Vagina (tissue), 2 donors: ENCODE measurements around the gene AMPD1. TPM values are rescaled to one million over a fixed set of nuclear protein-coding genes. Genes with fewer than 3 reads are reported as not detected.

Experiments used
- DNase-seq, 2 donors: peaks; one replicate each; pipeline ENCODE4 v3.0.0-alpha.2; 2017; ENCODE audit errors: extremely low spot score in 2 of 2
- H3K27ac ChIP-seq: fragments of 200-600 bp; sonication (generic); one replicate; pipeline ENCODE4 v1.5.1; 2019
- H3K27me3 ChIP-seq: fragments of 200-600 bp; sonication (generic); one replicate; pipeline ENCODE4 v1.5.1; 2019
- H3K36me3 ChIP-seq, 2 donors: fragments of 200-600 bp; sonication (generic); one replicate each; pipeline ENCODE4 v1.5.1; 2017 to 2019
- H3K4me1 ChIP-seq: fragments of 200-600 bp; sonication (generic); one replicate; pipeline ENCODE4 v1.5.1; 2019
- H3K4me3 ChIP-seq, 2 donors: fragments of 200-600 bp; sonication (generic); 1 replicate in 1 of 2; 2 replicates in 1 of 2; pipeline ENCODE4 v1.5.1; 2016 to 2019
- H3K9me3 ChIP-seq: fragments of 200-600 bp; sonication (generic); one replicate; pipeline ENCODE4 v1.5.1; 2019
- POLR2A ChIP-seq, 2 donors: fragments of 450-650 bp; IDR thresholded peaks; one replicate each; pipeline ENCODE4 v1.6.1; 2017; ENCODE audit warnings: antibody characterized with exemption in 2 of 2, mild to moderate bottlenecking in 2 of 2, moderate library complexity in 2 of 2
- POLR2AphosphoS5 ChIP-seq, 2 donors: sonication (generic); formaldehyde crosslinking; IDR thresholded peaks; one replicate each; pipeline ENCODE4 v1.9.0; 2017; ENCODE audit warnings: antibody characterized with exemption in 2 of 2, mild to moderate bottlenecking in 2 of 2, low read depth in 1 of 2; ENCODE audit not compliant: insufficient read depth in 1 of 2
- intact Hi-C: fragments of 100-400 bp; cut with DNase I; formaldehyde crosslinking; loops from one replicate; pipeline ENCODE4 v1.15.1; 2023
- small RNA-seq: library from RNA; depleted of rRNA; stranded (forward); fragments of <200 nt; gene quantifications from one replicate; pipeline ENCODE3, GENCODE V24; 2016
- total RNA-seq: library from RNA; depleted of rRNA; stranded (reverse); fragments of >200 nt; gene quantifications from one replicate; pipeline ENCODE4 v1.2.3, GENCODE V29; 2016
- TF ChIP-seq, protein P1 (sequence below), 3 experiments: fragments of 450-650 bp in 2 of 3; fragments of 200-600 bp in 1 of 3; sonication (generic) in 1 of 3; IDR thresholded peaks; one replicate each; pipeline ENCODE4 v1.5.1; 2017 to 2019; ENCODE audit warnings: antibody characterized with exemption in 3 of 3, mild to moderate bottlenecking in 2 of 3, moderate library complexity in 2 of 3

Gene AMPD1
- total RNA-seq, 1 donor from 2014 or later, result not detected

DNA sequence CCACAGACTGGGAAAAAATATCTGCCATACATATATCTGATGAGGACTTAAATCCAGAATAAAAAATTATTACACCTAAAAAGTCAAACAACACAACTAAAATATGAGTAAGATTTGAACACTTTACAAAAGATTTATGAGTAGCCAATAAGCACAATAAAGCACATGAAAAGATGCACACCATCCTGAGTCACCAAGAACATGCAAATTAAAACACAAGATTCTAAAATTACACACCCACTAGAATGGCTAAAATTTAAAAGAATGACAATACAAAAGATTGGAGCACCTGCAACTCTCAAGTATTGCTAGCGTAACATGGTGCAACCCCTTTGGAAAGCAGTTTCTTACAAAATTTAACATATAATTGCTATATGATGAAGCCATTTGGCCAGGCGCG, 56.4 kb downstream of the AMPD1 start:
- TF ChIP-seq, protein P1, sequence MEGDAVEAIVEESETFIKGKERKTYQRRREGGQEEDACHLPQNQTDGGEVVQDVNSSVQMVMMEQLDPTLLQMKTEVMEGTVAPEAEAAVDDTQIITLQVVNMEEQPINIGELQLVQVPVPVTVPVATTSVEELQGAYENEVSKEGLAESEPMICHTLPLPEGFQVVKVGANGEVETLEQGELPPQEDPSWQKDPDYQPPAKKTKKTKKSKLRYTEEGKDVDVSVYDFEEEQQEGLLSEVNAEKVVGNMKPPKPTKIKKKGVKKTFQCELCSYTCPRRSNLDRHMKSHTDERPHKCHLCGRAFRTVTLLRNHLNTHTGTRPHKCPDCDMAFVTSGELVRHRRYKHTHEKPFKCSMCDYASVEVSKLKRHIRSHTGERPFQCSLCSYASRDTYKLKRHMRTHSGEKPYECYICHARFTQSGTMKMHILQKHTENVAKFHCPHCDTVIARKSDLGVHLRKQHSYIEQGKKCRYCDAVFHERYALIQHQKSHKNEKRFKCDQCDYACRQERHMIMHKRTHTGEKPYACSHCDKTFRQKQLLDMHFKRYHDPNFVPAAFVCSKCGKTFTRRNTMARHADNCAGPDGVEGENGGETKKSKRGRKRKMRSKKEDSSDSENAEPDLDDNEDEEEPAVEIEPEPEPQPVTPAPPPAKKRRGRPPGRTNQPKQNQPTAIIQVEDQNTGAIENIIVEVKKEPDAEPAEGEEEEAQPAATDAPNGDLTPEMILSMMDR (IDR thresholded peaks at IDR 0.05), result no peak
- TF ChIP-seq POLR2AphosphoS5 (IDR thresholded peaks at IDR 0.05; ENCODE audit: insufficient read depth in 1 of 2, low read depth in 1 of 2), result no peak
- TF ChIP-seq POLR2A (IDR thresholded peaks at IDR 0.05), result no peak
- intact Hi-C loops, result no loop called here
- no peaks in the 10 kb centered on the region for H3K9me3 ChIP-seq

DNA sequence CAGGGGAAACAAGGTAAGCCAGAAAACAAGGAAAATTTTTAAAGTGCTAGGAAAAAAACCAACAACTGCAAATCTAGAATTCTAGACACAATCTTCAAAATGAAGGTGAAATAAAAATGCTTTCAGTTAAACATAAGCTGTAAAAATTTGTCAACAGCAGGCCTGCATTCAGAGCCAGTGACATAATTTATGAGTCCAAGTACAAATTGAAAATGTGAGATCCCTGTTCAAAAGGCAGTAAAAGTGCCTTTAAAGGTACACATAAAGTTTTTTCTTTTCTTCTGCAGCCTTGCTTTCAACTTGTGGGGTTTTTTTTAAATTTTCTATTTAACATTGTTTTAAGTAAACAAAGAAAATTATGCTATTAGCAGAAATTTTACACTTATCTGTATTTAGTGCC, 62.9 kb downstream of the AMPD1 start:
- H3K4me1 ChIP-seq, result no peaks in the 10 kb centered on the region
- TF ChIP-seq POLR2A (IDR thresholded peaks at IDR 0.05) (no peak), POLR2AphosphoS5 (IDR thresholded peaks at IDR 0.05; ENCODE audit: insufficient read depth in 1 of 2, low read depth in 1 of 2) (no peak)
- TF ChIP-seq, protein P1 (IDR thresholded peaks at IDR 0.05), result no peak
- H3K9me3 ChIP-seq, result no peaks in the 10 kb centered on the region
- H3K27ac ChIP-seq, result no peak overlapping the region
- H3K27me3 ChIP-seq, result no peaks in the 10 kb centered on the region
- no peaks in the 10 kb centered on the region for H3K36me3 ChIP-seq
- intact Hi-C loops, result no loop called here
- no peak overlapping the region for H3K4me3 ChIP-seq
- no peak for DNase-seq

More for the DNA sequence above, 56.4 kb downstream of the AMPD1 start:
- H3K27ac ChIP-seq, result no peak overlapping the region
- no peaks in the 10 kb centered on the region for H3K36me3 ChIP-seq
- no peak for DNase-seq
- no peak overlapping the region for H3K4me3 ChIP-seq
- no peaks in the 10 kb centered on the region for H3K4me1 ChIP-seq
- H3K27me3 ChIP-seq, result no peaks in the 10 kb centered on the region

DNA sequence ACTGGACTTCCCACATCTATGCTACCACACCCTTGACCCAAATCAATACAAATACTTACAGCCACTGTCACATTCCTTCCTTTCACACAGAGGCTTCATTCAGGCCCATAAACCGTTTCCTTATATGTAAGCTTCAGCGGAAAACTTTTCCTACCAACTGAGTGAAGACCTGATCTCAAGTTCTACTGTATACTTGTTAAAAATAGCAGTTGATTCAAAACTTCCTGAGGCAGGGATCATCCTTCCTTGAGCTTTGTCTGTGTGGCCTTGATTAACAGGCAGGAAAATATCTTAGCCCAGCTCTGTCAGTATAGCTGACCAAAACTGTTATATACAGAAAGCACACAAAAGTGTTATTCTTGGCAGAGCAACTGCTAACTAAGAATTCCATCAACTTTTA, 68.2 kb downstream of the AMPD1 start:
- intact Hi-C loops, result no loop called here
- H3K36me3 ChIP-seq, result no peaks in the 10 kb centered on the region
- H3K4me3 ChIP-seq, result no peak overlapping the region
- H3K9me3 ChIP-seq, result no peaks in the 10 kb centered on the region
- no peaks in the 10 kb centered on the region for H3K4me1 ChIP-seq
- no peak for DNase-seq
- no peak overlapping the region for H3K27ac ChIP-seq
- no peaks in the 10 kb centered on the region for H3K27me3 ChIP-seq
- no peak for TF ChIP-seq POLR2AphosphoS5 (IDR thresholded peaks at IDR 0.05; ENCODE audit: insufficient read depth in 1 of 2, low read depth in 1 of 2)
- TF ChIP-seq, protein P1 (IDR thresholded peaks at IDR 0.05), result no peak
- TF ChIP-seq POLR2A (IDR thresholded peaks at IDR 0.05), result no peak

DNA sequence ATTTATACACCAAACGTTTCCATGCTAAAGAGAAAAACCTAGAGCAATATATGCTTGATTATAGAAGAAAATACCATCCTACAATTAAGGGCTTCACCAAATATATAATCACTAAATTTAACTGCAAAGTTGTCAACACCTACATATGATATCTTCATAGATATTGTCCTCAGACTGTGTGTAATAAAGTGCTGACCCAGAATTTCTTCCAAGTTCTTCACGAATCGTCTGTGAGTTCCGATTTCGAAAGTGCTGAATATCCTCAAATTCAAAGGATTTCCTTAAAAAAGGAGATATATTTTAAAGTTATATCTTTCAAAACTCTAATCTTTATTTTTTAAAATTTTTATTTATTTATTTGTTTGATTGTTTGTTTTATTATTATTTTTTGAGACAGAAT, 72.0 kb downstream of the AMPD1 start:
- TF ChIP-seq, protein P1 (IDR thresholded peaks at IDR 0.05), result no peak
- no peak for TF ChIP-seq POLR2A (IDR thresholded peaks at IDR 0.05)
- no peak for TF ChIP-seq POLR2AphosphoS5 (IDR thresholded peaks at IDR 0.05; ENCODE audit: insufficient read depth in 1 of 2, low read depth in 1 of 2)
- peaks cover 10% of the 10 kb centered on the region for H3K4me1 ChIP-seq
- H3K27ac ChIP-seq, result no peak overlapping the region
- DNase-seq, result no peak
- no peaks in the 10 kb centered on the region for H3K27me3 ChIP-seq
- H3K9me3 ChIP-seq, result no peaks in the 10 kb centered on the region
- H3K36me3 ChIP-seq, result no peaks in the 10 kb centered on the region
- intact Hi-C loops, result no loop called here
- no peak overlapping the region for H3K4me3 ChIP-seq

Small RNA genes within 50 kb of the gene (small RNA-seq; reads per million reads assigned to genes)
- not detected for gene RN7SL432P
- not detected for gene RNY1P13

Other genes starting within 250 kb of the AMPD1 start
- gene TRIM33, start 184.3 kb downstream of the AMPD1 start, total RNA-seq, result 35.8 TPM
- gene BCAS2, start 113.9 kb downstream of the AMPD1 start, total RNA-seq, result 28.5 TPM
- 25.5 TPM for gene DENND2C, start 25.5 kb downstream of the AMPD1 start, total RNA-seq
- 12.8 TPM for gene NRAS, start 21.2 kb upstream of the AMPD1 start, total RNA-seq
- 278 TPM for gene CSDE1, start 62.4 kb upstream of the AMPD1 start, total RNA-seq
- 38.5 TPM for gene SIKE1, start 85.1 kb upstream of the AMPD1 start, total RNA-seq
- not detected for gene SYCP1, start 159.3 kb upstream of the AMPD1 start, total RNA-seq